ENCODE data around the gene SEC61A1. TPM values are rescaled to one million over a fixed set of nuclear protein-coding genes. Genes with fewer than 3 reads are reported as not detected.

The SEC61A1 gene
- polyA plus RNA-seq, 10 donors = 103 to 154 (median 114) TPM

DNA sequence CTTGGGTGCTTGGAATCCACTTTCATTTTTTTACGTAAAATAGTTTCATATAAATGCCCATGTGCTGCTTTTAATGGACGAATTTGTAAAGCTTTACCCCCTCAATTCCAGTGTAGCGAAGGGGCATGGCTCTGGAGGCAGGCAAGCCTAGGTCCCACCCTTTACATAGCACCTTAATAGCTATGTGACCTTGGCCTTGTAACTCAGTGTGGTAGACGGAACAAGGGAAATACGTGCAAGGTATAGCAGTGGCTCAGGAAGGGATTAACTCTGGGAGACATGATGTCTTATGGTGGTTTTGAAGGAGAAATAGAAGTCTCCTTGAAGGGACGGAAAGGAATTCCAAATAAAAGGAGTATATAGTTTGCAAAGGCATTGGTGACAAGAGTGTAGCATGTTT is 1.4 kb downstream of the SEC61A1 start:
- no peak for DNase-seq

DNA sequence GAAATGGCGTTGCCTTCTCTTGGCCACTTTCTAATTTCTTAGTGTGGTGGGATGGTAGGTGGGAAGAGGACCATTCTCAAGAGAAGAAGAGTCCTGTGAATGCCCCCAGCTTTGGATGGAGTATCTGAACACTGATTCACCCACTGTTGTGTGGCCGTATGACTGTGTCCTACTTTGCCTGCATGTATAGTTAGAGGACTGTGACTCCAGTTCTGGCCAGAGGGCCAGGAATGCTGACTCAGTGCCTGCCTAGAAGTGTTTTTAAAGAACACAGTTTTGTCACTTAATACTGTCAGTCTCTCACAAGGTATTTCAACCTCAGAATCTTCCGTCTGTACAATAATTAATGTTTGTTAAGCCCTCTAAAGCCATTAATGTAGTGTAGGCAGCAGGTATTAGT is 2.1 kb downstream of the SEC61A1 start:
- no peak for DNase-seq

DNA sequence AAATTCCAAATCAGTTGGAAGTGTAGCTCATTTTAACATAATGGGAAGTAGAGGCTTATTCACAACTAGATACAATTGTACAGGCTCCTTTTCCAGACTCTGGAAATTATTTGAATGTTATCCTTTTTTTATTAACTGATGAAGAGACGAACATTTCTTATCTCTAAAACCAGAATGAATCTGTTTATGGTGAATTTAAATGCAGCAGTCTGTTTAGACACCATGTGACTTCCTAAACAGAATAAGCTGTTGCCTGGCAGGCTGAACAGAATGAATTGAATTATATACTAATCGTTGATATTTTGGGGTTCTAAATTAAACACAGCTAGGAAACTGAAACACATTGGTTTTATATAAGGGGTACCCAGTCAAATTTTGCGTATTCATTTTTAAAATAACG is 4.0 kb downstream of the SEC61A1 start:
- no peak for DNase-seq

DNA sequence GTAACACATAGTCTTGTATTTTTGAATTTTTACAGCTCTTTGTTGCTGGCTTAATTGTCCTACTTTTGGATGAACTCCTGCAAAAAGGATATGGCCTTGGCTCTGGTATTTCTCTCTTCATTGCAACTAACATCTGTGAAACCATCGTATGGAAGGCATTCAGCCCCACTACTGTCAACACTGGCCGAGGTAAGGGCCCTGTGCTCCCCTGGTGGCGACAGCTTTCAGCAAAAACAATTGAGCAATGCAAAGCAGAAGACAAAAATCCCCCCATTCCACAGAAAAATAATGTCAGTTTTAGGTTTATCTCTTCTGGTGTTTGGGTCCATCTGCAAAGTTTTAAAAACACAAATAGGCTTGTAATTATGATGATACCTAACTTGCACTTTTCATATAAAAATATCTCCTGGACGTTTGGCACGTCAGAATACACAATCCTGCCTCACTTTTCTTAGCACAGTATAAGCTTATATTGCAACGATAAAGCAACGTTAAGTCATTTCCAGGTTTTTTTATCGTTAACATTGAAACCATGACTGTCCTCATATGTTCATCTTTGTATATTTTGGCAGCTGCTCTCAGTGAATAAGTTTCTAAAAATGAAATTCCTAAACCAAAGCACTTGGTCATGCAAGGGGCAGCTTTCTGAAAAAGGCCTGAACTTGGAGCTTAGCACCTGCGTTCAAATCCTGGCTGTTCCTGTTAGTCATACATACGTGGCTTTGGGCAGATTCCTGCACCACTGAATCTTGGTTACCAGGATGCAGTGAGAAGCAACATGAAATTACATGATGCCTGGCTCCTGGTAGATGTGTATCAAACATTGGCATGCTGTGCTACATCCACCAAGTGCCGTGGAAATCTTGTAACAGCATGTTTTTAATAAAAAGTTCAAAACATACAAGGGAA is 8.5 kb downstream of the SEC61A1 start:
- DNase-seq = peak in 1 of 3 donors; percentile 86

DNA sequence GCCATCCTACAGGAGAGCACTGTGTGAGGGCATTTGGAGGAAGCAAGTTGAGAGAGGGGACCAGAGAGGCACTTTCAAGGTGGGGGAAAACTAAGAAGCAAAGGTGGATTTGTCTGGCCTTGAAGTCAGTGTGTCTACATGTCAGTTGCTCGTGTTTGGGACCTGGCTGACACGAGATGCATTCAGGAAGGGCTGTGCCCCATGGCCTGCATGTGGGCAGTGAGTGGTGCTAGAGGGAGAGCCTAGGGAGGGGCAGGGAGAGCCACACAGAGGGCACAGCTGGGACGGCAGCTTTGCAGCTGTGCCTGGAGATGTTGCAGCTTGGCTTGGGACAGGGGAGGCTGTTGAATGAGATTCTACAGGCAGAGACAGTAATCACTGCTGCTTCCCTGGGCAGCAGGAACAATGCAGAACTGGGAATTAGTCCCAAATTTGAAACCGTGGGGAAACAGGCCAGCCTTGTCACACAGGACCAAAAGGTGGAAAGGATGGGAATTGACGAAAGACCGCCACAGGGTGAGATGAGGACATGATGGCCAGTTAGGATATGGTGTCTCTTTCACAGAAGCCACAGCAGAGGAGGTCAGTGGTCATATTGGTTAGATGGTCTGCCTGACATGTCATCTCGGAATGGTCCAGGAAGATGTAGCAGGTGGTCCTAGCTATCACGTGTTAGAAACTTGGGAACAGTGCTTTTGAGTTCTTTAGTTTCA is 10.0 kb downstream of the SEC61A1 start:
- no peak for DNase-seq

DNA sequence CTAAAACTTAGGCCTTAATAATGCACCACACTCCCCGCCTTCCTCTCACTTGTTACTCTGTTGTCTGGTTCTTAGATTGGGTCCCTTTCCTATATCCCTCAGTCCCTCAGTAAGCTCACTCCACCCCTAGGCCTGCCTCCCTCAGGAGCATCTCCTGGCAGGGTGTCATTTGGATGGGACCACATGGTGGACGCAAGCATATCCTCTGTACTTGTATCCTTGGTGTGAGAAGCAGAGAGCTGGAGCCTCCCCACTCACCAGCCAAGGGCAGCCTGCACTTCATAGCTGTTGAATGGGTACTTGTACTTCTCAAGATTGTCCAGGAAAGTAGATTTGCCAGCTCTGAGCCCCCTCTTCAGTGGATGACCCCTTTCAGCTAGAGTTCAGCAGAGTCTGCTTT is 11.6 kb downstream of the SEC61A1 start:
- no peak for DNase-seq

DNA sequence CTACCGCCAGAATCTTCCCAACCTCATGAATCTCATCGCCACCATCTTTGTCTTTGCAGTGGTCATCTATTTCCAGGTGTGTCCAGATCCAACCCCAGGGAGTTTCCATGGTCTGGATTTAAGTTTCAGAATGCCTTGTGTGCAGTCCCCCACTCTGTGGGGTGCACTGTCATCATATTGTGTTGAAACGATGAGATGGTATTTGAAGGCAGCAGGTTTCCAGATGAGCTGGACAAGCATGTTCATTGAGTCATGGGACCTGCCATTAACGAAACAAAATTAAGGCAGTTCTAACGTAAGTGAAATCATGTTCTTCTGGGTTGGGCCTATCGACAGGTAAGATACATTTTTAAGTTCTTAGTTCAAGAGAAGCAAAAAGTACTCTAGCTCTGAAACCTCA is 12.7 kb downstream of the SEC61A1 start:
- no peak for DNase-seq

DNA sequence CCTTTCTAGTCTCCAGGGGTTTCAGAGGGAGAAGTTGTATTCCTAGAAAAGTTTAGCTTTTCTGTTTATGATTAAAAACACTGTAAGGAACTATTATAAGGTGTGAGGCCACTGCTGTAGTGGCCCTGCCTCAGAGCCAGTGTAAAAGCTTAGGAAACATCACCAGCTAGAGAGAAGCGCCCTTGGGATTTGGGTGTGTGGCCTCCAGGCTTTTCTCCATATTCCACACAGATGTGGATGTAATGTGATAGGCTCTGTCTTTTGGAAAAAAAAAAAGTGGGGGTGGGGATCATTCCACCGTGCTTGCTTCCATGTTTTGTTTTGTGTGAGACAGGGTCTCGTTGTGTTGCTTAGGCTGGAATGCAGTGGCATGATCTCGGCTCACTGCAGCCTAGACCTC is 13.9 kb downstream of the SEC61A1 start:
- DNase-seq = no peak

DNA sequence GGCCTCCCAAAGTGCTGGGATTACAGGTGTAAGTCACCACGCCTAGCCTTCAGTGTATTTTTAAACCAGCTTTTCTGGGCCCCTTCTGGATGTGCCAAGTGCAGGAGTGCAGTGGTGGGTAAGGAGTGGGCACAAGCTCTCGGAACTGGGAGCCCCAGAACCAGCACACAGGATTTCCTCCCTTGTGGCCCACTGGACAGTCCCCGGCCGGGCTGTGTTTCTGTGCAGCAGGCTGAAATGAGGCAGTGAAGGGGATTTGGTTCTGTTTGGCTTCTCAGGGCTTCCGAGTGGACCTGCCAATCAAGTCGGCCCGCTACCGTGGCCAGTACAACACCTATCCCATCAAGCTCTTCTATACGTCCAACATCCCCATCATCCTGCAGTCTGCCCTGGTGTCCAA is 14.4 kb downstream of the SEC61A1 start:
- DNase-seq = no peak

DNA sequence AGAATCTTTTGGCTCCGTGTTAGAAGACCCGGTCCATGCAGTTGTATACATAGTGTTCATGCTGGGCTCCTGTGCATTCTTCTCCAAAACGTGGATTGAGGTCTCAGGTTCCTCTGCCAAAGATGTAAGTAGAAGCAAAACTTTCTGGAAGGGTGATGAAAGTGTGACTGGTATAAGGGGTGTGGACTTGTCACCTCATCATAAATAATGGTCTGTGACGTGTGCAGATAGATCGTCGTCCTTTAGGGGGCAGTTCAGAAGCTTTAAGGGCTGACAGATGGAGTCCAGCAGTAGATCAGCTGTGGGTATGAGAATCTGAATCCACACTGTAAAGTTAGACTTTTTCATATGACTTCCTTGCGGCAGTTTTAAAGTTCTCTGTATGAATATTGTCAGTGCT is 15.3 kb downstream of the SEC61A1 start:
- DNase-seq = no peak

DNA sequence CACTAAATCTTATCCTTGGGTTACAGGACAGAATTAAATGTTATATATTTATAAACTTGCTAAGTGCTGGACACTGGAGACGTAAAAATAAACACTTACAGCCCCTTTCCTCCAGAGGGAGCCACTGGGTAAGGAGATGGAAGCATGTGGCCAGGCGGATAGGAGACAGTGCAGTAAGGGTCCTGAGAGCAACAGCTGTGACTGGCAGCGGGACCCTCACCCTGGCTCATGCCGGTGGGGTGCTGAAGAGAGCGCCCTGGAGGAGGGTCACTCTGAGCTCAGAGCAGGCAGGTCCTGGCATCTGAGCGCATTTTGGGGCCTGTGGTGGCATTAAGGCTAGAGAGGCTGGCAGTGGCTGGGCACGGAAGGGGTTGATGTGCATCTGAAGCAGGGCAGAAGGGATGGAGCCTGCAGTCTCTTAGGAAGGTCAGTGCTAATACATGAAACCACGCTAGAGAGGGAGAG is 16.0 kb downstream of the SEC61A1 start:
- DNase-seq = no peak

DNA sequence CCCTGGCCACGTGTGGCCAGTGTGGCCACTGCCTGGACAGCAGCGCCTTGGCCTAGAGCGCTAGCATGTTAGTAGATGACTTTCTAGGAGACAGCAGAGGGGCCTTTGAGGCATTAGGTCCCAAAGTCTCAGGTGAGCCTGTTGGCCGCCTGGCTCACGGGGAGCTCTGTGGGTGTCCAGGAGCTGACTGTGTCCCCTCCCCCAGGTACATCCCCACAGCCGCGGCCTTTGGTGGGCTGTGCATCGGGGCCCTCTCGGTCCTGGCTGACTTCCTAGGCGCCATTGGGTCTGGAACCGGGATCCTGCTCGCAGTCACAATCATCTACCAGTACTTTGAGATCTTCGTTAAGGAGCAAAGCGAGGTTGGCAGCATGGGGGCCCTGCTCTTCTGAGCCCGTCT is 17.0 kb downstream of the SEC61A1 start:
- no peak for DNase-seq

DNA sequence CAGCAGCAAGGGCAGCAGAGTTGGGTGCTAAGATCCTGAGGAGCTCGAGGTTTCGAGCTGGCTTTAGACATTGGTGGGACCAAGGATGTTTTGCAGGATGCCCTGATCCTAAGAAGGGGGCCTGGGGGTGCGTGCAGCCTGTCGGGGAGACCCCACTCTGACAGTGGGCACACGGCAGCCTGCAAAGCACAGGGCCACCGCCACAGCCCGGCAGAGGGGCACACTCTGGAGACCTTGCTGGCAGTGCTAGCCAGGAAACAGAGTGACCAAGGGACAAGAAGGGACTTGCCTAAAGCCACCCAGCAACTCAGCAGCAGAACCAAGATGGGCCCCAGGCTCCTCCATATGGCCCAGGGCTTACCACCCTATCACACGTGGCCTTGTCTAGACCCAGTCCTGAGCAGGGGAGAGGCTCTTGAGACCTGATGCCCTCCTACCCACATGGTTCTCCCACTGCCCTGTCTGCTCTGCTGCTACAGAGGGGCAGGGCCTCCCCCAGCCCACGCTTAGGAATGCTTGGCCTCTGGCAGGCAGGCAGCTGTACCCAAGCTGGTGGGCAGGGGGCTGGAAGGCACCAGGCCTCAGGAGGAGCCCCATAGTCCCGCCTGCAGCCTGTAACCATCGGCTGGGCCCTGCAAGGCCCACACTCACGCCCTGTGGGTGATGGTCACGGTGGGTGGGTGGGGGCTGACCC is 18.8 kb downstream of the SEC61A1 start:
- DNase-seq = no peak

DNA sequence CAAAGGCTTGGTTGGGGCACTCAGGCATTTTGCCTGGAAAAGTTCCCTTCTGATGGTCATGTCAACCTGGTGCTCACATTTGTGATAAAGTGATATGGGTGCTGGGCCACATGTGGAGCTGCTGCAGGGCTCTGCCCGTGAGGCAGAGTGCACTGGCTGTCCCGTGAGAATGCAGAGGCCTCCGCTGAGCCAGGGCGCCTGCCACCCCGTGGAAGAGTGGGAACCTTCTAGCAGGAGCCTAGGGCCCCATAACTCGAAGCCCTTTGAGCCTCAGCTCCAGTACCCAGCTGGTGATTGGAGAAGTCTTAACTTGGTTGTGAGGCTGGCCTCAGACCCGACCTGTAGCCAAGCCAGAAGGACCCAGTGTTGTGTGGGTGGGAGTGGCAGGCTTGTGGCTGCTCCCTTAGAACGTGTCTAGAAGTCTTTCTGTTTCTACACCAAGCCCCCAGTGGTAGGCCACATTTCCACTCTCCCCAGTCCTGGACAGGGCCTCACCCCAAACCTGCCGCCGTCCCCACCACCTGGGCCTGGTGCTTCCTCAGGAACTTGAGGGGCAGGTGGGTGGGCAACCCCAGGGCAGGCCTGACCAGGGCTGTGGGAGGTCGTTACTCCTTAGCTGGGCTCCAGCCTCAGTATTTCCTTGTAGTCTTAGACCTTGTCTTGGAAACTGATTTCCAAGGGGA is 19.7 kb downstream of the SEC61A1 start:
- DNase-seq = no peak

DNA sequence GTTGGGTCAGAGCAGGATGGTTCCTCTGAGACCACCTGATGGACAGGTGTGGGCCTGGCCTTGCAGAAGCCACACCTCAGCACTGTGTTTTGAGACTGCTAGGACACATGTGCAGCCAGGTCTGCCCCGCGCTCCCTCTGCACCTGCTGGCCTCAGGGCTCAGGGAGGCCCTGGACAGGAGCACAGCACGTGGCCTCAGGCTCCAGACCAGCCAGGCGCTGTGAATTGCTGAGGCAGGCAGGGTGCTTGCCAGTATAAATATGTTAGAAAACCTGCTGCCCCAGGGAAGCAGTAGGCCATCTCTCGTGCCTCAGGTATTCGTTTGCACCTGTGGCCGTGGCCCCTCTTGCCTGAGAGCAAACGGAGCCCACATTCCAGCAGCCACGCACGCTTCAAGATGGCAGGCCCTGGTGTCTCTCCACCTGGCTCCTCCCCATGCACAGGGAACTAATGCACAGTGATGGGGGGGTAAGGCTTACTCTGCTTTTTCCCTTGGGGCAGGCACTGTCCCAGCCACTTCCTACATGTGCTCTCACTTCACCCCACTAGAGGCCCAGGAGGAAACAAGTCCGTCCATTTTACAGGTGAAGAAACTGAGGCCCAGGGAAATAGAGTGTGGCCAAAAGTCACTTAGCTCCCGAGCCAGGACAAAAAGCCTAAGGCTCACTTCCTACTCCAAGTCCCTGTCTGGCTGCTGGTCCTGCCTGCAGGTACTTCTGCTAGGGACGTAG is 20.4 kb downstream of the SEC61A1 start:
- no peak for DNase-seq

DNA sequence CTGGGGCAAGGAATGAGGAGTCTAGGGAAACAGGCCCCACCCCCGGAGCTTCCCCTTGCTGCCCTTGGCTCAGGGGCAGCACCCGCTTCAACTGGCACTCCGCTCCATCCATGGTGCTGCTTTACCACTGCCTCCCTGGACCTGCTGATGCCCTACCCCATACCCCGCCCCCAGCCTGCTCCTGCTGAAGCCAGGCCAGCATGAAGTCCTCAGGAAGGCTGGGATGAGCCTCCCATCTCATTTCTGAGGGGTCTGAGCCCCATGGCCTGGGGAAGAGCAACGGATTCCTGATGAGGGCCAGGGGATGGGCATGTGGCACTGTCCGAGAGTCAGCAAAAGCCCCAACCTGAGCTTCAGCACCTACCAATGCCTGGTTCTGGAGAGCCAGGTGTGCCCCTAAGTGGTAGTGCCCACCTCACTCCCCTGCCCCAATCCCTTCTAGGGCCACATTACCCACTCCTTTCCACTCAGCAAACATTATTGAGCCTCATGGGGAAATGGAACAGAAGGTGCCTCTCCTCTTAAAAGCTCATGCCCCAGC is 21.0 kb downstream of the SEC61A1 start:
- DNase-seq = no peak

DNA sequence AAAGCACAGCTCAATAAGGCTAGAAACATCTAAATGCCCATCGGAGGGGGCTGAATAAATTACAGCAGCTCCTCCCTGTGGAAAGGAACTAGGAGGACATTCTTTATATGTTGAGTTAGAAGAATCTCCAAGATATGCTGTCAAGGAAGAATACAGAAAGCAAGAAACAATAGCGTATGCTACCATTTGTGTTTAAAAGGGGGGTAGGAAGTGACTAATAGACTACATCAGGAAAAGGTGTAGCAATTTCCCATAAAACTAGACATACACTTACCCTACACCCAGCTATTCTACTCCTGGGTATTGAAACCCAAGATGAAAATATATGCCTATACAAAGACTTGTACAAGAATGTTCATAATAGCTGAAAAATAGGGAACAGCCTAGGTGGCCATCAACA is 21.6 kb downstream of the SEC61A1 start:
- DNase-seq = no peak

DNA sequence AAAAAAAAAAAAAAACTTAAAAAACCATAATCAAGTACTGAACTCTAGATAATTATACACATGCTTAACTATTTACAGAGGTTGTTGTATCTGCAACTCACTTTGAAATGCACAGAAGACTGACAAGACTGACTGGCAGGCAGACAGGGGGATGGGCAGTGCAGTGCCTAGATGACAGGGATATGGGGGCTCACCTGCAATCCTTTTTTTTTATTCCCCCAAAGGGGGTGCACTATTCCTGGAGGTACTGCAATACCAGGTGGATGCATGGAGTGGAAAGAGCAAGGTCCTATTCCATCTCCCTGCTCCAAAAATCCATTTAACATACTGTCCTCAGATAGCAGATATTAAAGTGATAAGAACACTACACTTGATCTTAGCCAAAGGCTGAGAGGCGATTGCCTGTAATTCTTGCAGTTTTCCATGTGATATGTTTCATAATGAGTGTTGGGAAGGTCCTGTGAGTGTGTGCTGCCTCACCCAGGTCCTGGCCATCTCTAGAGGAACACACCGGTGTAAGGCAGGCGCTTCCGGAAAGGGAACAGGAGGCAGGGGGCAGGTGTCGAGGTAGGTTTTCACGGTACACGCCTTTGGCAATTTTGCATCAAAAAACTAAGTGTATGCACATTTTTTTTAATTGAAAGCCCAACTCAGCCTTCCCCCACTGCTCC is 22.7 kb downstream of the SEC61A1 start:
- DNase-seq = no peak

DNA sequence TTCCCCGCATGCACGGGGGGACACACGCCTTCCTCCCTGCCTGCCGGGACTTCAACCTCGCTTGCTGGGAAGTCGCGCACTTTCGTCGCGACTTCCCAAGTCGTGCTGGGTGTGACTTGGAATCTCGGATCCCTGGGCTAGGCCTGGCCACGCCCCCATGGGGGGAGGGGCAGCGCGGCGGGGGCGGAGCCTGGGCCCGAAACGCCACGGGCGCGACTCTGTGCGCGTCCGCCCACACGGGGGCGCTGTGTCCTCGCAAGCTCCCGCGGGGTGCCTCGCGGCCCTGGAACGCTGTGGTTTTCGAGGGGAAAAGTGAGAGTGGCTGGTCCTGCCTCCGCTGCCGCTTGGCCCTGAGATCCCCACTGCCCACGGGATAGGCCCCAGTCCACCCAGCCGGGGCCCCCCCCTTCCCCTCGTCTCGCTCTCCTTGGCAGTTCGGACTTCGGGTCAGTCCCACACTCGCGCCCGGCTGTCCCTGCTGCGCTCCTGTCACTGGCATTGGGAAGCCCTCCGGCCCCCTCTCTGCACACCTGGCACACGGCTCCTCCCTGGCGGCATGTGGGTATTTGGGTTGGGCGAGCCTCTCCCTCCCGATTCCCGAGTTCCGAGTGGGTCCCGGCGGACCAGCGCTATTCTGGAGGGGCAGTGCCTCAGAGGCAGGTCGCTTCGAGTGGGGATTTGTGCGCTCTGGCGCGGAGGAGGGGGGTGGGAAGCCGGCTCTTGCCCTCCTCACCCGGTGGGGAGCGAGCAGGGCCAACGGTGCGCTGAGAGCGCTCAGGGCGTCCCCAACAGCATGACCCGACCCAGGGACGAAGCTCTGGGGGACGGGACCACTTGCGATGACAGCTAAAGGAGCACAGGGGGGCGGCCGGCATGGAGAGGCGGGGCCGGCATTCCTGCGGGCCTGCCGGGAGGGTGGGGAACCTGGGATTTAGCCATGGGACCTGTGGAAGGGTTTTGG is 23.6 kb downstream of the SEC61A1 start:
- DNase-seq = peak; percentile 81 to 94 (median 92)

Measured in muscle of back (tissue), 11 donors.